ENCODE measurements around the gene FSIP1. TPM values are rescaled to one million over a fixed set of nuclear protein-coding genes. Genes with fewer than 3 reads are reported as not detected.

FSIP1 gene
- total RNA-seq, 1 donor from 2014 or later = 0.54 TPM

DNA sequence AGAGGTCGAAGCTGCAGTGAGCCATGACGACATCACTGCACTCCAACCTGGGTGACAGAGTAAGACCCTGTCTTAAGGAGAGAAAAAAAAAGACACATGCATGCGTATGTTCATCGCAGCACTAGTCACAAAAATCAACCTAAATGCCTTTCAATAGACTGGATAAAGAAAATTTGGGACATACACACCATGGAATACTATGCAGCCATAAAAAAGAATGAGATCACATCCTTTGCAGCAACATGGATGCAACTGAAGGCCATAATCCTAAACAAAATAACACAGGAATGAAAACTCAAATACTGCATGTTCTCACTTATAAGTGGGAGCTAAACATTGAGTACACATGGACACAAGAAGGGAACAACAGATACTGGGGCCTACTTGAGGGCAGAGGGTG, 53.1 kb downstream of the FSIP1 start:
- no peak overlapping the region for H3K27ac Mint-ChIP-seq (ENCODE audit: unreplicated experiment)

DNA sequence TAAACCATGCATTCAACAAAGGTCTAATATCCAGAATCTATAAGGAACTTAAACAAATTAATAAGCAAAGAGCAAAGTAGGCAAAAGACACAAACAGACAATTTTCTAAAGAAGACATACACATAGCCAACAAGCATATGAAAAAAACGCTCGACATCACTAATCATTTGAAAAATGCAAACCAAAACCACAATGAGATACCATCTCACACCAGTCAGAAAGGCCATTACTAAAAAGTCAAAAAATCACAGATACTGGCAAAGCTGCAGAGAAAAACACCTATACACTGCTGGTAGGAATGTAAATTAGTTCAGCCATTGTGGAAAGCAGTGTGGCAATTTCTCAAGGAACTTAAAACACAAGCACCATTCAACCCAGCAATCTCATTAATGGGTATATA, 53.8 kb downstream of the FSIP1 start:
- Mint-ChIP-seq H3K27ac (ENCODE audit: unreplicated experiment) (no peak overlapping the region), H3K4me1 (ENCODE audit: unreplicated experiment) (no peaks in the 10 kb centered on the region), H3K4me3 (ENCODE audit: unreplicated experiment) (no peak overlapping the region), H3K36me3 (ENCODE audit: unreplicated experiment) (no peaks in the 10 kb centered on the region), H3K27me3 (ENCODE audit: unreplicated experiment) (no peaks in the 10 kb centered on the region), H3K9me3 (ENCODE audit: unreplicated experiment) (no peaks in the 10 kb centered on the region)
- TF ChIP-seq CTCF (IDR thresholded peaks at IDR 0.05) = no peak
- no peak for DNase-seq (ENCODE audit: extremely low spot score, unreplicated experiment)

More for the DNA sequence above, 53.1 kb downstream of the FSIP1 start:
- Mint-ChIP-seq H3K4me1 (ENCODE audit: unreplicated experiment) (no peaks in the 10 kb centered on the region), H3K27me3 (ENCODE audit: unreplicated experiment) (no peaks in the 10 kb centered on the region), H3K36me3 (ENCODE audit: unreplicated experiment) (no peaks in the 10 kb centered on the region), H3K4me3 (ENCODE audit: unreplicated experiment) (no peak overlapping the region), H3K9me3 (ENCODE audit: unreplicated experiment) (no peaks in the 10 kb centered on the region)
- no peak for DNase-seq (ENCODE audit: extremely low spot score, unreplicated experiment)
- no peak for TF ChIP-seq CTCF (IDR thresholded peaks at IDR 0.05)

GRCh38 chr15:39721893-39722292, 60.7 kb downstream of the FSIP1 start:
- no peak overlapping the region for H3K27ac Mint-ChIP-seq (ENCODE audit: unreplicated experiment)
- H3K4me1 Mint-ChIP-seq (ENCODE audit: unreplicated experiment) = peaks cover 16% of the 10 kb centered on the region
- no peak for DNase-seq (ENCODE audit: extremely low spot score, unreplicated experiment)
- no peaks in the 10 kb centered on the region for H3K9me3 Mint-ChIP-seq (ENCODE audit: unreplicated experiment)
- H3K36me3 Mint-ChIP-seq (ENCODE audit: unreplicated experiment) = no peaks in the 10 kb centered on the region
- H3K27me3 Mint-ChIP-seq (ENCODE audit: unreplicated experiment) = no peaks in the 10 kb centered on the region
- no peak for TF ChIP-seq CTCF (IDR thresholded peaks at IDR 0.05)
- H3K4me3 Mint-ChIP-seq (ENCODE audit: unreplicated experiment) = no peak overlapping the region

DNA sequence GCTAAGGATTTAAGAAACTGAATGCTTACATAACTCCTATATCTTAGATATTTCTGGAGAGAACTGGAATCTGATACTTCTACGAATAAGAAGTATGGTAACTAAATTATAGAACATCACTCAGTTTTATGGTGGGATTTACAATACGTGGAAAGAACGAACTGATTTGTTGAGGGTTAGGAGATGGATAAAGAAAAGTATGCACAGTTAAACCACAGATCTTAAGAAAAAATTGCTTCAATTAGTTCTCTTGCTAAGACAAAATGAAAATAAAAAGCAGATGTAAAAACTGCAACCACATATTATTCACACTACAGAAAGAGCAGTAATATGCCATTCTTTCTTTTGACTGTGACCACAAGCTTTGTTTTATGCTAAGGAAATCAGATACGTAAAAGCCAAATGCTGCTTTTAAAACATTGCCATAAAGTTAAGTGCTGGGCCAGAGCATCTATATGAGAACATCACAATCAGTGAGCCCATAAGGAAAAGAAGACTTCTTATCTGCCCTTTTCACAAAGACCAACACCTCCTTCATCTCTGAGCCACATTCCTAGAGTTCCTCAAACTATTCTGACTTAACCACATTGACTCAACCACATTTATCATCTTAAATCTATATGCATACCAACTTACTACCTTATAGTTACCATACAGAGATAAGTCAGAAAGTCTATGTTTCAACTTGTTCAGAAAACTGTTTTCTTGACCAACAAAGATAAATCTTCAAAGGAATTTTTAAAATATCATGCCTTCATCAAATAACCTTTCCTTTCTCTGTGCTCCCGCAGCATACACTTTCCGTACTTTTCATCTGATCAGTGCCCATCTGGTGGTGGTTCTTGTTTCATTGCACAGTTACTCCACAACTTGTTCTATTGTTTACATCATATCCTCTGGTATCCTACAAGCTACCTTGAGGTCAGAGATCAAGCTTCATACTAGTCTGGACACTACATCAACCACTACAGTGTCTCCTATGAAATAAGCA, 61.7 kb downstream of the FSIP1 start:
- Mint-ChIP-seq H3K27me3 (ENCODE audit: unreplicated experiment) (no peaks in the 10 kb centered on the region), H3K27ac (ENCODE audit: unreplicated experiment) (peak overlapping the region; percentile 9), H3K9me3 (ENCODE audit: unreplicated experiment) (no peaks in the 10 kb centered on the region), H3K36me3 (ENCODE audit: unreplicated experiment) (no peaks in the 10 kb centered on the region), H3K4me1 (ENCODE audit: unreplicated experiment) (peaks cover 16% of the 10 kb centered on the region), H3K4me3 (ENCODE audit: unreplicated experiment) (no peak overlapping the region)
- DNase-seq (ENCODE audit: extremely low spot score, unreplicated experiment) = no peak
- no peak for TF ChIP-seq CTCF (IDR thresholded peaks at IDR 0.05)

DNA sequence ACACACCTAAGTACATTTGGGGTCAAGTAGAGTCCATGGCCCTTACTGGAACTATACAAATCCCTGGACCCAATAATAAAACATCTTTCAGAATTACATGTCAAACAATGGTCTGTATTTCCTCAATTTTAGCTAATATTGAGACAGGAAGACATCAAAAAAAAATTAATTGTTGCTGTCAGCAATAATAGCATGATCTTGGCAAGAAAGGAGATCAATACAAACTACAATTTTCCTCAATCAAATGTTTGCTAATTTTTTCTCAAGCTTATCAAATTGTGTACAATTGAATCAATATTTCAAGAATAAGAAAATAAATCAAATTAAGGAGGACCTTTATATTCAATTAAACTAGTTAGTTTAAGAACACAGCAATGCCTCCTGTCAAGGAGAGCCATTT, 62.6 kb downstream of the FSIP1 start:
- no peak for TF ChIP-seq CTCF (IDR thresholded peaks at IDR 0.05)
- H3K4me1 Mint-ChIP-seq (ENCODE audit: unreplicated experiment) = peaks cover 16% of the 10 kb centered on the region
- peaks cover 2% of the 10 kb centered on the region for H3K36me3 Mint-ChIP-seq (ENCODE audit: unreplicated experiment)
- no peak for DNase-seq (ENCODE audit: extremely low spot score, unreplicated experiment)
- H3K27ac Mint-ChIP-seq (ENCODE audit: unreplicated experiment) = no peak overlapping the region
- no peaks in the 10 kb centered on the region for H3K9me3 Mint-ChIP-seq (ENCODE audit: unreplicated experiment)
- no peak overlapping the region for H3K4me3 Mint-ChIP-seq (ENCODE audit: unreplicated experiment)
- H3K27me3 Mint-ChIP-seq (ENCODE audit: unreplicated experiment) = no peaks in the 10 kb centered on the region

Data from osteocyte (in vitro differentiated cells).